GM10248 (cell line): ENCODE data around the gene LCN2.

Experiments
- CTCF ChIA-PET: fragments of 300-600 bp; sonication (Branson Sonifier 250); formaldehyde crosslinking; extraction: SDS; loops from one replicate; lab custom pipeline; 2021; ENCODE audit warnings: antibody characterized with exemption; lab: Yijun Ruan, JAX
- POLR2A ChIA-PET: fragments of 350-650 bp; sonication (Branson Sonifier 250); formaldehyde crosslinking; extraction: SDS; loops from one replicate; lab custom pipeline; 2020; ENCODE audit warnings: antibody characterized with exemption; lab: Yijun Ruan, JAX
- DNase-seq: peaks from one replicate; pipeline ENCODE4 v3.0.0; 2012; ENCODE audit errors: extremely low spot score
- TF ChIP-seq, protein P1 (sequence below): IDR thresholded peaks from 2 replicates; pipeline ENCODE4 v1.5.1; 2012; ENCODE audit warnings: mild to moderate bottlenecking, low read depth; ENCODE audit errors: extremely low read depth, missing control alignments, control extremely low read depth

LCN2 gene

DNA sequence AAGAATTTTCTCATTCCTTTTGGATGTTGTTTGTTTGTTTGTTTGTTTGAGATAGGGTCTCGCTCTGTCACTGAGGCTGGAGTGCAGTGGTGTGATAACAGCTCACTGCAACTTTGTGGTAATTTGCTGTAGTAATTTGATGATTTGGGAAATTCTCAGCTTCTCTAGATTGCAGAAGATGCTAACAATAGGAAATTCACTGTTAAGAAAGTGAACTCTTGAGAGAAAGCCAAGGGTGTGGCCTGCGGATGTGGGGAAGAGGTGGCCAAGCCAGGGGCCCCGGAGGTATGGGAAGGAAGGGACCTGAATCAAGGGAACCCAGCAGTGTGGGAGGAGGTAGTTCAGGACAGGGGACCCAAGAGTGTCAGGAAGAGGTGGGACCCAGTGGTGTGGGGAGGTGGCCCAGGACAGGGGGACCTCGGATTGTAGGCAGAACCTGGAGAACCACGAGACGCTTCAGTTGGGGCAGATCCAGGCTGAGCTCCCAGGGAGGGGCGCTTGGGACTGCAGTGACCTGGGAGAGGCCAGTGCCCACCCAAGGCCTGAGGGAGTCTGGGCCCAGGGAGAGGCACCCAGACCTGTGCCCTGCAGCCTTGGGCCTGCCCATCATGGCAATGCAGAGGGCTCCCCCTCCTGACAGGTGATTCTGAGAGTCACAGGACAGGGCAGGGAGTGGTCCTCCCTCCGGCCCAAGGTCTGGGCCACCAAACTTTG, 5.6 kb upstream of the LCN2 start:
- TF ChIP-seq, protein P1, sequence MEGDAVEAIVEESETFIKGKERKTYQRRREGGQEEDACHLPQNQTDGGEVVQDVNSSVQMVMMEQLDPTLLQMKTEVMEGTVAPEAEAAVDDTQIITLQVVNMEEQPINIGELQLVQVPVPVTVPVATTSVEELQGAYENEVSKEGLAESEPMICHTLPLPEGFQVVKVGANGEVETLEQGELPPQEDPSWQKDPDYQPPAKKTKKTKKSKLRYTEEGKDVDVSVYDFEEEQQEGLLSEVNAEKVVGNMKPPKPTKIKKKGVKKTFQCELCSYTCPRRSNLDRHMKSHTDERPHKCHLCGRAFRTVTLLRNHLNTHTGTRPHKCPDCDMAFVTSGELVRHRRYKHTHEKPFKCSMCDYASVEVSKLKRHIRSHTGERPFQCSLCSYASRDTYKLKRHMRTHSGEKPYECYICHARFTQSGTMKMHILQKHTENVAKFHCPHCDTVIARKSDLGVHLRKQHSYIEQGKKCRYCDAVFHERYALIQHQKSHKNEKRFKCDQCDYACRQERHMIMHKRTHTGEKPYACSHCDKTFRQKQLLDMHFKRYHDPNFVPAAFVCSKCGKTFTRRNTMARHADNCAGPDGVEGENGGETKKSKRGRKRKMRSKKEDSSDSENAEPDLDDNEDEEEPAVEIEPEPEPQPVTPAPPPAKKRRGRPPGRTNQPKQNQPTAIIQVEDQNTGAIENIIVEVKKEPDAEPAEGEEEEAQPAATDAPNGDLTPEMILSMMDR, result no peak
- DNase-seq, result no peak
- POLR2A ChIA-PET, result no interaction called here
- CTCF ChIA-PET, result interaction anchor here (1.2 to 3.5 kb wide), 3 partner anchors 15 to 26 kb away, joined by 3 to 10 read pairs (median 4); partner anchors contain the start of gene PTGES2

DNA sequence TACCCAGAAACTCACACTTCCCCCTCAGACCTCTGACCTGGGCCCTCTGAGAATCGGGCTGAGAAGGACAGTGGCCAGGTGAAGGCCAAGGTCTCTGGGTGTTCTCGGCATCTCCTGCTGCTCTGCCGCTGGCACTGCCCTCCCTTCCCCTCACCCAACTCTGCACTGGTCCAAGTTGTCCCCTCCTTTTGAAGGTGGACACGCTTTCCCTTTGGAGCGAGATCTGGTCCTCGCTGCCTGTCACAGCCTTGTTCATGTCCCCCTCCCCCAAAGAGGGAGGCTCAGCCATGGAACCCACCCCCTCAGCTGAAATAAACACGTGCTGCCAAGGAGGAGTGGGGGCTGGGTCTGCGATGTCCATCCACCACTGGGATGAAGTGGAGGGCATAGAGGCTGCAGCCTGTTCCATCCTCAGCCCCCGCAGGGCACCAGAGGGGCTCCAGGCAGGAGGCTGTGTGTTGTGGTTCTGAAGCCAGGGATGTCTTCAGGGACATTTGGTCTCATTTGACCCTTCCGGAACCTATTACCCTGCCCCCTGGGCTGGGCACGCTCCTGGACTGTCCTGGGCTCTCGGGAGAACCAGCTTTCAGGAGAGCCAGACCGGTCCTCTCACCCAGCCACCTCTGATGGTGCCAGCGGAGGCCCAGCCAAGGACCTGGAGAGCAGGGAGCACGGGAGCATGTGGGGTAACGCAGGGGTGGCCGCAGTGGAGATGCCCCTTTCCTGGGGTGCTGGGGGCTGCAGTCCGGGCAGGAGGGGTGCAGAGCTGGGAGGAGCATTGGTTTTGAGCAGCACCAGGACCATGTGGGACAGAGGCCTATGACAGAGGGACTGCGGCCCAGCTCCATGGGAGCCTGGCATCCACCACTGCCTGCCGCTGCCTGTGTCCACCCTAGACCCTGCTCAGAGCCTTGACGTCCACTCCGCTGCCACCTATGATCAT, 4.7 kb upstream of the LCN2 start:
- ChIA-PET CTCF (interaction anchor here (0.8 to 3.5 kb wide), 3 partner anchors 15 to 16 kb away, joined by 3 to 10 read pairs (median 6); partner anchors contain the start of genes BBLN and PTGES2), POLR2A (no interaction called here)
- DNase-seq, result no peak
- TF ChIP-seq, protein P1, result no peak

- CTCF ChIA-PET, result interaction anchor here (2.0 kb wide), 1 partner anchor 17 kb away, joined by 6 read pairs; the partner anchor contains the start of gene PTGES2
Observed at GRCh38 chr9:128145536-128145935, 3.7 kb upstream of the LCN2 start.

DNA sequence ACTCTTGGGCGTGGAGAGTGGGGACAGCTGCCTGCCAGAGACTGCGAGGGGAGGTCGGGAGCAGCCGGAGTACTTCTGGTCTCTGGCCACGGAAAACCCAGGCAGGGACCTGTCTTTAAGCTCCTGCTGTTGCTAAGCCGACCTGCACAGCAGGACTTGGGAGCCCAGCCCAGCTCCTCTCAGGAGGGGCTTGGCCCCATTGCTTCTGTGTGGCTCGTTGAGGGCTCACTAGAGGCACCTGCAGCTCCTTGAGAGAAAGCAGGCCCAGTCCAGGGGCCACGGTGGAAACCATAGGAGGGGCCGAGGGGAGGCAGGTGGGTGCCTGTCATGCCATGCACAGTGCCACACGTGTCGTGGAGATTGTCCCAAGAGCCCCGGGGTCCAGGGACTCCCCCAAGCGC, 3.3 kb upstream of the LCN2 start:
- no peak for DNase-seq
- ChIA-PET POLR2A (no interaction called here), CTCF (interaction anchor here (2.0 kb wide), 1 partner anchor 17 kb away, joined by 6 read pairs; the partner anchor contains the start of gene PTGES2)
- TF ChIP-seq, protein P1, result no peak

More at GRCh38 chr9:128145536-128145935, 3.7 kb upstream of the LCN2 start:
- DNase-seq, result no peak
- POLR2A ChIA-PET, result no interaction called here
- TF ChIP-seq, protein P1, result no peak

DNA sequence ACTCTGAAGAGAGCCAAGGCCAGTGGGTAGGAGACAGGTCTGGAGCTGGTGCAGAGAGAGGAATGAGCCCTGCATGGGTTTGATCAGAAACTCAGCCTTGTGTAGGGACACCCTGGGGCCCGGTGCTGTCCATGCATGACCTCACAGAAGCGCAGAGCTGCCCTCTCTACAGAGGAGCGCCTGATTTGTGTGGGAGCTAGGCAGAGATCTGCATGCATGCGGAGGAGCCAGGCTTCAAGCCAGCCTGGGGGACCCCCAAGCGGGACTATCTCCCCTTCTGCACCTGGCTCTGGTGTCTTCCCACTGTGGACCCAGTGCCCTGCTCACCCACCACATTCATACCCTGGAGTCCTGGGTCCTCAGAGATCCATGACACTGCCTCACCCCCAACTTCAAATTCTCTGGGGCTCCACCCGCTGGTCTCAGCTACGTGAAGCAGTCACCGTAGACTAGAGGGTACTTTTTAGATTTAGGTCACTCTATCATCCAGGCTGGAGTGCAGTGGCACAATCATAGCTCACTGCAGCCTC, 2.6 kb upstream of the LCN2 start:
- ChIA-PET CTCF (interaction anchor here (2.0 kb wide), 1 partner anchor 18 kb away, joined by 6 read pairs; the partner anchor contains the start of gene PTGES2), POLR2A (no interaction called here)
- DNase-seq, result no peak
- TF ChIP-seq, protein P1, result no peak

DNA sequence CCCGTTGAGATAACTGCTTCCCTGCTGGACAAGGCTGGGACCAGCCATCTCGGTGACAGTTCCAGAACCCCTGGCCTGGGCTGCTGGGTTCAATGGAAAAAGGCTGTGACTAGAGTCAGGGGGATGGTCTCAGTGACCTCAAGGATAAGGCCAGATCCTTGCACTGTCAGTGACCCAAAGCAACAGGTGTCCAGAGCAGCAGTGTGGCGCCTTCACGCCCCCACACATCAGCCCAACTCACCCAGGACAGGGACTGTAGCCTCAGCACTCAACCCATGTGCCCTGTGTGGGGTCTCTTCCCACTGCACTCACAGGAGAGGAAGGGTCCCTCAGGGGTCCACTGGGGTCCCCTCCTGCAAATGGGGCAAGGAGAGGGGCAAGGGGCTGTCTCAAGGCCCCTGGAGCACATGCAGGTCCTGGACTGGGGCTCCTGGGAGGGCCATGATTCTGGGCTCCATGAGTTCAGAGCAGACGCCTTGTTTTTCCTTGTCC, 698 bp upstream of the LCN2 start:
- ChIA-PET CTCF (no interaction called here), POLR2A (no interaction called here)
- TF ChIP-seq, protein P1, result no peak
- no peak for DNase-seq
